ENCODE data around the gene PMEPA1.

Gene PMEPA1

DNA sequence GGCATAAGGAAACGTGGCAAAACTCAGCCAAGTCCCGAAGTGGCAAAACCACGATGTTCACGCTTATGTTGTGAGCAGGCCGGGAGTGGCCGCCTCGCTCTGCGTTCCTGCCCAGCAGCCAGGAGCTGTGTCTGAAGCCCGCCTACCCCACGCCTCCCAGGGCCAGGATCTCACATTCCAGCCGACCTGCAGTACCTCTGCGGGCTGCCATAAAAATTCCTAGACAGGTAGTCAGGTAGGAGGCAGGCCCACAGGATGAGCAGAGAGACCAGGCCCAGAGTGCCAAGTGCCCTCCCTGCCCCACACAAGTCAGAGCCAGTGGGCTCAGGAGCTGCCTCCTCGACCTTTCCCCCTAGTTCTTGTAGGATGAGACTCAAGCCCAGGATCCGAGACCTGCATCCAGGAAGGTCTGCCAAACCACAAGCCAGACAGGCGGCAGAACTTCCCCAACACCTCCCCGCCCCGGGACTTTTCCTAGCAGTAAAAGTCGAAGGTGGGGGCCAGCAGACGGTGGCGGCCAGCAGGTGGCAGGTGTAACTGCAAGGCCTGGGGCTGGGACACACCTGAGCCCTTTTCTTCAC is 16.7 kb downstream of the PMEPA1 start:
- no peak for DNase-seq (ENCODE audit: low spot score)

DNA sequence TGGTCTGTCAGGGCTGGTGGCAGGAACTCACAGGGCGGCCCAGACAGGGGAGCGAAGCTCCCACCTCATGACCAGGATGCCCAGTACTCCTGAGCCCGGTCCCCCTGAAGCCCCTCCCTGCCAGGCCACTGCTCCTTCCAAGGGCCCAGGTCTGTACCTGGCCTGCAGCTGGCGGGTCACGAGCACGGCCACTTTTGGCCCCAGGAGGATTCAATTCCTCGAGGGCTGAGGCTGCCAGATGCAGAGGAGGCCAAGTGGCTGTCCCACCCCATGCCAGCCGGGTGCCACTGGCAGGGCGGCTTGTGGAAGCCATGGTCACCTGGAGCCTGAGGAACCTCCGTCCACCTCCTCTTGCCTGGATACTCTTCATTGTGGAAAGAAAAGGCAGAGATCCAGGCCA is 17.4 kb downstream of the PMEPA1 start:
- DNase-seq (ENCODE audit: low spot score) = no peak

DNA sequence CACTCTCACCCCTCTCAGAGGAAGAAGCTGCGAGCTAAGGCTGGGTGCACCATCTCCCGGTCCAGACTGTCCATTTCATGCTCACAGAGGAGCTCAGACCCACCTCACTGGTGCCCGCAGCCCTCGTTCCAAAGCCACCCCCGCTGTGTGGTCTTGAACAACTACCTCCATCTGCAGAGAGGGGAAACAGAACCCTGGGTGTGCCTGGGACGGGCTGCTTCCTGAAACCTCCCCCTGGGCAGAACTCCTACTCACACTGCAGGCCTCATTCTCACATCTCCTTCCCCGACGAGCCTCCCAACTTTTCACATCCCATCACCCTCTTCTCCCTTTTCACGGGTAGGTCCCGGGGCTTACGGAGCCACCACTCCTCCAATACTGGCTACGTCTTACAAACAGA is 18.1 kb downstream of the PMEPA1 start:
- DNase-seq (ENCODE audit: low spot score) = no peak

DNA sequence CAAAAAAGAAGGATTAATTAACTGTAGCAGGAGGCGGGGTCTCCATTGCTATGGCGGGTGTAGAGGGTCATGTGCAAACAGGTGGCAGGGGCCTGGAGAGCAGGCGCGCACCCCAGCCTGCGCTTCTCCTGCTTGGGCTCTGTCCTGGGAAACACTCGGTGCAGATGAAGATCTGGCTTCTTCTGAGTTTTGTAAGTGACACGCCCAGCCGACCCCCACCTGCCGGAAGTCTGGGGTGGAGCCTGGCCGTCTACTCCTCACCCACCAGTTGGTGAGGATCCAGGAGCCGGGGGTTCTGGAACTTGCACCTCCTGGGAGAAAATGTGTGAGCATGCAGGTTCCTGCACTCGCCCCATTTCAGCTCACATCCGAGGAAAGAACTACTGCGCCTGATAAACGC is 19.3 kb downstream of the PMEPA1 start:
- no peak for DNase-seq (ENCODE audit: low spot score)

DNA sequence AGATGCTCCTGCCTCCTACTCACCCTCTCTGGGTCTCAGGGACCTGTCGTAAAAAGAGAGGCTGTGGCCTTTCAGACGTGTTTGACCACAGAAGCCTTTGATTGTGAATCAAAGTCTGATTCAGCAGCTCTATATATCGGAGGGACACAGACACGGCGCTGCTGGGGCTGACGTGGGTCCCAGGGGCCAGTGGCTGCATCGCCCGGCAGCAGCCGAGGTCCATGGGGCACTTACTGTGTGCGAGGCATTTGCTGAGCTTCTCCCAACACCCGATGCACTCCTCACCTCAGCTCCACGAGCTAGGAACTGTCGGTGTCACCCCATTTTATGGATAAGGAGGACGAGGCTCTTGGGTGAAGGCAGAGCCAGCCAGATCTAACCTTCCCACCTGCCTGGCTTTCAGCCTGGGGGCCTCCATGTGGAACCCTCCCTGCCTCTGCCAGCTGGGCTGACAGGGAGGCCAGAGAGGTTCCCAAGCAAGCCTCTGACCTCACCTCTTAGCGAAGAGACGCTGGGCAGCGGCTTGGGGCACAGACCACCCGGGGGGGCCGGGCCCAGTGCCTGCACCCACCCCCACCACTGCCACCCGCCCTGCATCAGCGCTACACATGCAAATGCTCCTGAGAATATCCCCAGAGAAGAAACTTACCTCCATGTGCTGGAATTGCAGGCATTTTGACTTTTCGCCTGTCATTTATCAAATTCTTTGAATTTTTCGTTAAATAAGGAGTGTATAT is 19.9 kb downstream of the PMEPA1 start:
- no peak for DNase-seq (ENCODE audit: low spot score)

DNA sequence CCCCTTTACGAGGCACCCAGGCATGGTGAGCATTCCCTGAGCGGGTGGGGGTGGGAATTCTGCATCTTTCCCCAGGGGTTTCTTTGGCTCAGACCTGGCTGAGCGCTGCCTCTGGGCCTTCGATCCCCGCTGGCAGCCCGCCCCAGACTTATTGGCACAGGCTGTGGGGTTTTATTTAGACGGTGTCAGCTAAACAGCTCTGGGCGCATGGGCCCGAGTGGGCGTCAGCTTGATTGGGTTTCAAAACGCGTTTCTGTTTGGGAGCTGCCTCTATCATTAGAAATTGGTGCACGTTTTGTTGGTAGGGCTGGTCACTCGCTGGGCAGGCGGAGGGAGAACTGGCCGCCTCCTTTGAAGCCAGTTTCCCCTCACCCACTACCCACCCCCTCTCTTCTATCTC is 21.0 kb downstream of the PMEPA1 start:
- DNase-seq (ENCODE audit: low spot score) = peak; percentile 55

DNA sequence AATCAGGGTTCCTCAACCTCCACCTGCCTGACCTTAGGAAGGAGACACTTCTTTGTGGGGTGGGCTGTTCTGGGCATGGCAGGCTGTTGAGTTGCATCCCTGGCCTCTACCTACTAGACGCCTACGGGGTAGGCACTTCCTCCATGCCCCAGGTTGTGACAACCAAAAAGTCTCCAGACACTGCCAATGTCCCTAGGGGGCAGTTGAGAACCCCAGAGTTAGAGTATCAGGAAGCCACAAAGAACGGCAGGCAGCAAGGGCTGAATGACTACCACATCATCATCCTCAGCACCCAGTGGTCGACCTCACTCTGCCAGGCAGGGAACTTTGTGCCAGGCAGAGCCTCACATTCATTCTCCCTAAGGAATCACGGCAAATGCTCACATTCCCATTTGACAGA is 21.5 kb downstream of the PMEPA1 start:
- DNase-seq (ENCODE audit: low spot score) = no peak

DNA sequence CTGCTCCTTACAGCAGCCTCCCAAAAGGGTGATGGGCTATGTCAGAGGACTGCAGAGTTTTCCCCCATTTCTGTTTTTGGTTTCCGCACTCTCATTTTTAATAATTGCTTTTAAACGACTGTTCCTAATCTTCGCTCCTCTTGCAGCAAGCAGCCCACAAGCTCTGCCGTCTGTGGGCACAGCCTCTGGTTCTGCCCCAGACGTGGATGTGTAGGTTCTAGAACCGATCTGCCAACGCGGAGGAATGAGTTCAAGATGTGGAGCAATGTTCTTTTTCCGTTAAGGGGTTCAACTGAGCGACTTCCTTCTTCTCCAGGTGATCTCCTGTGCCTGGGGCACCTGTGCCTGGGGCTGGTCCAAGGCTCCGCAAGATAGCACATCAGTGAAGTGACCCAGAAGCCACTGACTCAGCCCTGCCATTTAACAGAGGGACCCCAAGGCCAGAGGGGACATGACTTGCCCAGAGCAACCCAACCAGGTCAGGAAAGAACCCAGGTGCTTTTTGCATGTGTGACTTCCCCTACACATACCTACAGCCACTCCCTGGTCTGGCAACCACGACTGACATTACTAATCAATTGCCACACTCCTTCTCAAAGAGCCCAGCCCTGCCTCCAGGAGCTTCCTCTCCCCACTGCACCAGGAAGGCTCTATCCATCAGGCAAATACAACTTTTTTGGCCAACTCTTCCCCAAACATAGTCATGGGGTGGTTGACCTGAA is 22.7 kb downstream of the PMEPA1 start:
- no peak for DNase-seq (ENCODE audit: low spot score)

DNA sequence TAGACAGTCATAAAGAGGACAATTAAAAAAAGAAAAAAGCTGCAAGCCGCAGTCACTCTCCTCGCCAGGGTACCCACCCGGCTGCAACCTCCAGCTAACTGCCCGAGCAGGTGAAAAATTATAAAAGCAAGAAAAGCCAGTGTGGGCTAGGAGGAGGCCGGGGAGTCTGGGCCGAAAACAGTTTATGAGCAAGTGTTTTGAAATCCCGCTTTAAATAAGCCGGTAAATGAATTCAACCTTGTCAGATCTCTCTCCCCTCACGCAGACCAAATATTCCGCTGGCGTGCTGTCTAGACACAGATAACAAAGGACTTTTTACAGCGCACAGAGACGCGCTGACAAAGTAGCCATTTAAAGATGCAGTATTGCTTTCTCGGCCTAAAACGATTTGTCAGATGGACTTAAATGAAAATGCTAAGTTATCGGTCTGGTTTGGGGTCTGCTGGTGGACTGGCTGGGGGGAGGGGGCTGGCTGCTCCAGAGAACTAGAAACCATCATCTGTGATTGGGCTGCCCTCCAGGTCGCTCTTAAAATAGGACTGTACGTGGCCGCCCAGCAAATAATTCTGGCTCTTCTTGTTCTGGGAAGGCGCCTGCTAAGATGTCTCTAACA is 24.6 kb downstream of the PMEPA1 start:
- peak; percentile 44 for DNase-seq (ENCODE audit: low spot score)

DNA sequence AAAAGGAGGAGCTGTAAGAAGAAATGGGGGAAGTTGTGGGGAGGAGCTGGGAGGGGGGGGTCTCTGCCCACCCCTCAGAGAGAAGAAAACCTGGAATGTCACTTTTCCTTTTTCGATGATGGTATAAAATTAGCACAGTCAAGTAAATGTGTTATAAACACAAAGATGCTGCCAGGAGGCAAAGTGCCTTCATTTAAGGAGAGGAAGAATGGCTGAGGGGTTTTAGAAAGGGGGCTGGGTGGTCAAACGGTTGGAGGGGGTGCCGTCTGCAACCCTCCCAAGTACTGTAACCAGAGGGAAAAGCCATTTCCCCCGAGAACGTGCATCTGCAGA is 25.0 kb downstream of the PMEPA1 start:
- DNase-seq (ENCODE audit: low spot score) = no peak

DNA sequence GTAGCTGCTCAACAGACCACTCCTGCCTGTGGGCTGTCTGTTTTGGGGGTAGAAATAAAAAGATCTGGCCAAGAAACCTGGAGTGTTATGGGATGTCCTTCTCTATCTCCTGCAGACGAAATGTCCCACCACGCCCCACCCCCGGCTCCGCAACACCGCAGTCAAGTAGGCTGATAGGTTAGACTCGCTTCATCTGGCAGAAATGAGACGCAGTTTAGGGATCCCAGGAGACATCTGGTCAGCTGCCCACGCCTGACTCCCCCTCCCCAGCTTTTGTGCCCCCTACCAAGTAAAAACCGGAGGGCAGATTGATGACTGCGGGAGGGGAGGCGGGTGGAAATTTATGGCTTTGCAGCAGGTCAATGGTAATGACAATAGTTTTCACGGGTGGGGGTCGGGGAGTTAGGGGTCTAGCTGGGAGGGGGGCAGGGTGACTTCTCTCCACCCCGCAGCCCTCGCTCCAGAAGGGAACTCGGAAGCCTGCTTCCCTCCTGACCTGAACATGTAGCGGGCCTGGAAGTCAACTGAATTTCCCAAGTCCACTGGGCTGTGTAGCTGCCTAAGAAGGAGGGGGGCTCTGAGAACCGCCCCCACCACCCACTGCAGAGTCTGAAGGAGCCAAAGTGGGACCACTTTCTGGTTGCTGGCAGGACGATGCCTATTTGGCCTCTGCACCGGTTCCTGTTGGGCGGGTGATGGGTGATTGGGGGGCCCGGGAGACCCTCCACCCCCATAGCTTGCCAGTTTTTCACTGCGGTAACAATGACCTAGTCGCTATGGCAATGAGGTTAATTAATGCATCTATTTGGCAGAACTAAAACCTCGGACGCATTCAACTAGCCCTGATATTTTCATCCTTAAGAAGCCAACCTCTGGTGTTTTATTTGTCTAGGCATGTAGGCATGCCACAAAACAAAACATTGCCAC is 25.7 kb downstream of the PMEPA1 start:
- no peak for DNase-seq (ENCODE audit: low spot score)

DNA sequence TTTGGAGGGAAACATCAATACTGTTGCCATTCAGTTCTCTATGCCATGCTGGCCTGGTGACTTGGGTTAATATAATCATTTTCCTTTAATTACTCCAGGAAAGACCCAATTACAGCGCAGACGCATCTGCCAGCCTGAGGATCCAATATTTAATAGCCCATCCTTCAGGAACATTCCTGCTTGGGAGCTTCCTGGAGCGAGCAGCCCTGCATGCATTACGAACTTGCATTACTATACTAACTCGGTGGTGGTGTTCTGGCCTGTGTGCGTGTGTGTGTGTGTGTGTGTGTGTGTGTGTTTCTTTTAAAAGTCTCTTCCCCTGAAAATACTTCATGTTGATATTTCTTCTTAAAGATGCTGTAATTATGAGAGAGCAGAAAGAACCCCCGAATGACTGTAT is 26.5 kb downstream of the PMEPA1 start:
- no peak for DNase-seq (ENCODE audit: low spot score)

DNA sequence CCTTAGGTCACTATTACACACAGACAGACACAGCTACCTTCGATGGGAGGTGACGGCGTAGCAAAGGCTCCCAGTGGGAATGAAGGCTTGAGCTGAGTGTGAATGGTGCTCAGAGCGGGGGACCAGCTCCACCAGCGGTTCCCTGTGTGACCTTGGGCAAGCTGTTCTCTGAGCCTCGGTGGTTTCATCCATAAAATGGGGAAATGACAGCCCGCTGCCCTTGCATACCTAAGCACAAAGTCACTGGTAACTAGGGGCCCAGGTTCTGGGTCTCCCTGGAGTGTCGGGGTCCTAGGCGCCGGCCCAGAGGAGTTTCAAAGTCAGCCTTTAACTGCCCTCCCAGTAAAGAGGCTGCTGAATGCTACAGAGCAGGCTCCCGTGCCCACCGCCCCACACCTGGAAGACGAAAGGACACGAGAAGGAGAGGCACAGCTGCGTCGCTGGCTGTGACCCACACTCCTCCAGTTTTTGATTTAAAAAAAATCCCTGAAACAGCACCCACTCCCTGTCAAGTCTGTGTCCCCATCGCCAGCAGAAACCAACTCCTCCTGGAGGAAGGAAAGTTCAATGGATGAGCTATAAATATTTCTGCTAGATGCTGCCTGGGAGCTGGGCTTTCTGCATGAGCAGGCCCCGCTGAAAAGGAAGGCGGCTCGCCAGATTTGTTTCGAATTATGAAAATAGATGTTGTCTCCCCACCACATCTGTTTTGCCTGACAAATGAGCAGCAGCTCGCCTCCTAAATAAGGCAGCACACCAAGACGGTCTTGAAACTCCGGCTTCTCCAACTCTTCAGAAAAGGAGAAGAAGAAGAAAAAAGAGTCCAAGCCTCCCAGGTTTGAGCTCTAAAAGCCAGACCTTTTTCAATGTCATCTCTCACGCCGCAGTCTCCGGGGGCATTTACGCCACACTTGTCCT is 27.4 kb downstream of the PMEPA1 start:
- no peak for DNase-seq (ENCODE audit: low spot score)

DNA sequence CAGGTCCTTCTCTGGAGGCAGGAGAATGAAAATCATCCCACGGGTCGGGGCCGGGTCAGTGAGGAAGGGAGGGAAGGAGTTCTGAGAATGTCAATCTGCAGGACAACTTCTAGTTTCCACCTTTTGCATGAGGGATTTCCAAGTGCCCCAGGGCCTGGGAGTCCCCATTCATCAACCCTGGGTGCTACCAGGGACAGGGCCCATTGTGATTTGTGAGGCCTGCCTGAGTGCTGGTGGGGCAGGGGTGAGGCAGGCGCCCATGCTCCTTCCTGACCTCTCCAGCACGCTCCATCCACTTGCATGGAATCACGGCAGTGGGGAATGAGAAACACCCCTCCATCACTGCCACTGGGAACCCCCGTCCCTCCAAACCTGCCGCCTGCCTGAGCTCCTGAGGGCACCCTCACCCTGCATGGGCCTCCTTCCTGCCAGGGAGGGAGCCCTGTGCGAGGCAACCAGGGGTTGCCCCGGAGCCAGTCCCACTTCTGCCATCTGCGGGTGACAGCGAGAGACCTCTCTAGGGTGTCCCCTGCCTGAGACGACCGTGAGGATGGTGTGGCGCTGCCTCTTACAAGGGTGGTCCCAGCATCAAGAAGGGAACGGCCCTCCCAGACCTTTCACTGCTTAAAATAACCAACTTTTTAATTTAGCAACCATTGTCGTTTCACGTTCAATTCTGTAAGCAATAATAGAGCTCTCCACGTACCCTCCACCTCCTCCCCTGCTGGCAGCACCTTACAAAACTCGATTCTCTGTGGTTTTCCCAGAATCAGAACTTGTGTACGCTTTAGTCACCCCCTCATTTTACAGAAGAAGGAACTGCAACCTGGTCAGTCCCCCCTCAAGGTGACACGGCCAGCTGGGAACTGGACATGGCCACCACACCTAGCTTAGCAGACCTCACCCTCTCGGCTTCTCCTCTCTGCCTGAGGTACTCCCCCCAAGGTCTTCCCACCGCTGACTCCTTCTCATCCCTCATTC is 28.6 kb downstream of the PMEPA1 start:
- DNase-seq (ENCODE audit: low spot score) = no peak

DNA sequence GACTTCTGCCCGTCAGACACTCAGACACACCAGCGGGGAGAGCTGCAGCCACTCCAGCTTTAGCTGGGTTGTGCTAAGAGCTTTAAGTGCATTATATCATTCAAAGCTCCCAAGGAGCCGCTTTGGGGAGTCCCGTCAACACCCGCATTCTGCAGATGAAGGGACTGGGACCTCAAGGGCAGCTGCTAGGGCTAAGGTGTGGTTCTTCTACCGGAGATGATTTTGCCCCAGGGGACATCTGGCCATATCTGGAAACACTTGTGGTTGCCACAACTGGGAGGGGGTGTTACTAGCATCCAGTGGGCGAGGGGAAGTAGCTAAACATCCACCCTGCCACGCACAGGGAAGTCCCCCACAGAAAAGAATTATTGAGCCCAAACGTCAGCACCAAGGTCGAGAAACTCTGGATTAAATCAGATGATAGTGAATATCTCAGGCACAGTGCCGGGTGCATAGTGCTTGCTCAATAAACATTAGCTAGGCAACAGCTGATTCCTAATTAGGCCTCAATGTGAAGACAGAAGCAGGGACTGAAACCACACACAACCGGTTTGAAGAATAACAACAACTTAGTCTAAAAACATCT is 29.6 kb downstream of the PMEPA1 start:
- DNase-seq (ENCODE audit: low spot score) = no peak

DNA sequence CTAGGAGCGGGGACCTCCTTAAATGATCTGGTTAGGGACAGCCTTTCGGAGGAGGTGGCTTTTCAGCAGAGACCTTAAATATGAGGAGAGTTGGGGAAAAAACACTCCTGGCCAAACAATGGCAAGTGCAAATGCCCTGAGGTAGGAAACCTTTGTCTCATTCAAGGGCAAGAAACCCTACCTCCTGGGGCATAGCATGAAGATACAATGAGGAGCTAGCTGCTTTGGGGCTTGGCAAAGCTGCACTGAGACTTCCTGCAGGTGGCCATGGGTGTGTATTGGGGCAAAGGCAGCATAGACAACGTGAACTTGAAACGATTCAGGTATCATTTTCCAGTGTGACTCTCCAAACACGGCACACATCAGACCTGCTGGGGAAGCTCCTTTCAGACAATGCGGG is 30.7 kb downstream of the PMEPA1 start:
- DNase-seq (ENCODE audit: low spot score) = no peak

DNA sequence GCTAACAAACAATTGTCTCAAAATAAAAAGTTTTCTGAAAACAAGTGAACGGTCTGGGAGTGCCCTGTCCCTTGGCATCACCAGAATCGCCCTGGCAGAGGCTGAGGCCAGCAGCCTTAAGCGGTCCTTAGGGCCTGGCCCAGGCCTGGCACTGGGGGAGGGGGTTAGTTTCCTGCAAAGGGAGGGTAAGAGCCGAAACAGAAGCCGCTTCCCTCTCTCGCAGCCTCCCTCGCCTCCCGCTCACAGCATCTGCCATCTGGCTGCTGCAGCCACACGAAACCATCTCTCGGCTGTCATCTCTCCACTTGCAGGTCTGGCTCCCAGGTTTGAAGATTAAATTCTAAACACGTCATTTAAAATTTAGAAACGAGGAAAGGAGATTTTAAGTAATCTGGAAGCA is 31.5 kb downstream of the PMEPA1 start:
- peak; percentile 31 for DNase-seq (ENCODE audit: low spot score)

DNA sequence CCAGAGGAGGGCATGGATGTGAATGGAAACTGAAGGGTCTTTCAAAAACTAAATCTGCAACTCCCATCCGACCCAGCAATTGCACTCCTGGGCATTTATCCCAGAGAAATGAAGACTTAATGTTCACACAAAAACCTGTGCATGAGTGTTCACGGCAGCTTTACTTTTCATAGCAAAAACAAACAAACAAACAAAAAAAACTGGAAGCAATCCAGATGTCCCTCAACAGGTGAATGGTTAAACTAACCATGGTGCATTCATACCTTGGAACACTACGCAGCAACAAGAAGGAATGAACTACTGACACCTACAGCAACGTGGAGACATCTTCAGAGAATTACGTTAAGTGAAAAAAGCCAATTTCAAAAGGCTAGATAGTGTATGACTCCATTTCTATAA is 32.2 kb downstream of the PMEPA1 start:
- no peak for DNase-seq (ENCODE audit: low spot score)
